Measurements from ENCODE around the gene LHFPL6.

The LHFPL6 gene

GRCh38 chr13:39526499-39526898 lies 76.5 kb downstream of the LHFPL6 start:
- no peak for DNase-seq (ENCODE audit: low read depth)
- no peak overlapping the region for H3K4me3 ChIP-seq (ENCODE audit: low read depth, low read length)

- no peak for DNase-seq (ENCODE audit: low read depth)
- no peak overlapping the region for H3K4me3 ChIP-seq (ENCODE audit: low read depth, low read length)
Observed at GRCh38 chr13:39525506-39525905, 77.5 kb downstream of the LHFPL6 start.

GRCh38 chr13:39524795-39525194 lies 78.2 kb downstream of the LHFPL6 start:
- no peak for DNase-seq (ENCODE audit: low read depth)

DNA sequence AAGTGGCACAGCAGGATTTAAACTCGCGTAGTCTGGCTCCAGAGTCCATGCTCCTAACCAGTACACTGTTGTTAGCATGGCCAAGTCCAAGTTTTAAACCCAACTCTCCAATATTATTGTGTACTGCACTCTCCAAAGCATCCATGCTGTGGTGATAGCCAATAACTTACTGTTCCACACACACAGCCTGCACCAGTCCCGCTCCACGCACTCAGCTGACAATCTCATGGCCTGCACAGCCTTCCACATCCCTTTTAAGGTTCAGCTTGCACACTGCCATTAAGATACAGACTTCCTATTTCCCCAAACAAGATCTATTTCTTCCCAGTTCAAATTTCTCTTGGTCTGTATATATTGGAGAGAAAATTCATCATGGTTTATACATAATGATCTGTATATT lies 80.7 kb downstream of the LHFPL6 start:
- DNase-seq (ENCODE audit: low read depth): no peak
- H3K4me3 ChIP-seq (ENCODE audit: low read depth, low read length): no peak overlapping the region

More at GRCh38 chr13:39524795-39525194, 78.2 kb downstream of the LHFPL6 start:
- no peak overlapping the region for H3K4me3 ChIP-seq (ENCODE audit: low read depth, low read length)

DNA sequence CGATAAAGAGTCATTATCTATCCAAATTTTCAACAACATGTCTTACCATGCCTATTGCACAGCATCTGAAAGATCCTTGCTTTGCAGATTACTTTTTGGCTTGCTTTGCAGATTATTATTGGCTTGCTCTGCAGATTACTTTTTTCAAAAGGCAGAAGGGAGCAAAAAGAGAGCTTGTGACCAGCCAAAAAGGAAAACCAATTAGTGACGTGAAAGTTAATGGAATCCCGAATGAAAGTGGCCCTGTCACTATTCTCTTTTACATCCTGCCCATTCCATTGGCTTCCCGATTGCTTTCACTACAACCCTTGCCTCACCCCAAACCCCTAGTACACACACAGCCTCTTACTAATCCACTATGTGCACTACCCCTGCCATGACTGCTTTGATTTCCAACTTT lies 81.3 kb downstream of the LHFPL6 start:
- DNase-seq (ENCODE audit: low read depth): no peak
- no peak overlapping the region for H3K4me3 ChIP-seq (ENCODE audit: low read depth, low read length)

GRCh38 chr13:39516096-39516495 lies 86.9 kb downstream of the LHFPL6 start:
- no peak overlapping the region for H3K4me3 ChIP-seq (ENCODE audit: low read depth, low read length)
- DNase-seq (ENCODE audit: low read depth): no peak

GRCh38 chr13:39515224-39515714 lies 87.7 kb downstream of the LHFPL6 start:
- DNase-seq (ENCODE audit: low read depth): no peak
- no peak overlapping the region for H3K4me3 ChIP-seq (ENCODE audit: low read depth, low read length)

- no peak overlapping the region for H3K4me3 ChIP-seq (ENCODE audit: low read depth, low read length)
- DNase-seq (ENCODE audit: low read depth): no peak
Observed at GRCh38 chr13:39512687-39513086, 90.3 kb downstream of the LHFPL6 start.

- DNase-seq (ENCODE audit: low read depth): no peak
- no peak overlapping the region for H3K4me3 ChIP-seq (ENCODE audit: low read depth, low read length)
Observed at GRCh38 chr13:39510316-39510695, 92.7 kb downstream of the LHFPL6 start.

DNA sequence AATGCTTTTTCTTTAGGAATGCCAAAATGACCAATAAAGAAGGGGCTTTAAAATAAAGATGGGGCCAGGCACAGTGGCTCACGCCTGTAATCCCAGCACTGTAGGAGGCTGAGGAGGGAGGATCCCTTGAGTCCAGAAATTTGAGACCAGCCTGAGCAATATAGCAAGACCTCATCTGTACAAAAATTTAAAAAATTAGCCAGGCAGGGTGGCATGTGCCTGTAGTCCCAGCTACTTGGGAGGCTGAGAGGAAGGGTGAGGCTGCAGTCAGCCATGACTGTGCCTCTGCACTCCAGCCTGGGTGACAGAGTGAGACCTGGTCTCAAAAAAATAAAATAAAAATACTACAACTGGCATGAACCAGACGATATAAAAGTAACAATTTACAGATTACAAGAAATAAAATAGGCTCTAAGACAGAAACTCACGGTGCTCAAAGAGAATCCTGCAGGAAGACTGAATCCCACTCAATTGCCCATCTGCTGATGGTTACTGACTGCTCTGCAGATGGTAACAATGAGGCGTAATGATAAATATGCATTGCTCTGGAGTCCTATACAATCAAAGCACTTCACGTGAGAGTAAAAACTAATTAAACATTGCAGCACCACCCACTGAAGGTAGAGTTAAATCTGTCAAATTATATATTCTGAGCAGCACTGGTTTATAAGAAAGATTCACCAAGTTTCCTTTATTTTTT lies 93.2 kb downstream of the LHFPL6 start:
- DNase-seq (ENCODE audit: low read depth): no peak
- no peak overlapping the region for H3K4me3 ChIP-seq (ENCODE audit: low read depth, low read length)

GRCh38 chr13:39506559-39507390 lies 96.2 kb downstream of the LHFPL6 start:
- H3K4me3 ChIP-seq (ENCODE audit: low read depth, low read length): no peak overlapping the region
- no peak for DNase-seq (ENCODE audit: low read depth)

DNA sequence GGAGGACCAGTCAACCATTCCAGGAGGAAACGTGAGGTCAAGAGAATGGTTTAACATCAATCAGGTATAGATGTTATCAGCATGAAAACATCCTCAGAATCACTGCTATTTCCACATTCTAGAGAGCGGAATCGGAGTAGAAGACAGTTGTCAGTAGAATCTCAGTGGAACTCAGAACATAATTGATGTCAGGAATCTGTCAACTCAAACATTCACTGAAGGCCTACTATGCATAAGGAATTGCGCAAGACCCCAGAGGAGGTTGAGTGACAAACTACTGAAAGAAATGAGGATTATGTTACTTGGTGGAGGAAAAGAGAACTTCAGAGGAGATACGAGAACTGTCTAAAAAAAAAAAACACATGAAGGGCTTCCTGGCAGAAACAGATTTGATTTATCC lies 97.8 kb downstream of the LHFPL6 start:
- no peak overlapping the region for H3K4me3 ChIP-seq (ENCODE audit: low read depth, low read length)
- DNase-seq (ENCODE audit: low read depth): no peak

DNA sequence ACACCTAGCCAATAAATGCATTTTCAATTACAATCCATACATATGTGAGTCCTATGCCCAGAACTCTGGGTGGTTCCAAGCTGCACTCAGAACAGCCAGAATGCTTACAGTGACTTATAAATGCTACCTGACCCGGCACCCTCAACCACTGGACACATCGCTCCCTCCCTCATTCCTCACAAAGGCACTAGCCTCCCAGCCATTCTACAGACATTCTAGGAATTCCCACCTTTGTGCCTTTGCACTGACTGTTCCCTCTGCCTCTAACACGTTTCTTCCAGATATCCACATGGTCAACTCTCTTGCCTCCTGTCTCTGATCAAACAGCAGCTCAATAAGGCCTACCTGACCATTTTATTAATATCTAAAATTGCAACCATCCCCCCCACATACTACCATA lies 99.9 kb downstream of the LHFPL6 start:
- no peak for DNase-seq (ENCODE audit: low read depth)
- H3K4me3 ChIP-seq (ENCODE audit: low read depth, low read length): no peak overlapping the region

GRCh38 chr13:39501702-39502324 lies 101.2 kb downstream of the LHFPL6 start:
- H3K4me3 ChIP-seq (ENCODE audit: low read depth, low read length): no peak overlapping the region

GRCh38 chr13:39499604-39500003 lies 103.4 kb downstream of the LHFPL6 start:
- DNase-seq (ENCODE audit: low read depth): no peak
- no peak overlapping the region for H3K4me3 ChIP-seq (ENCODE audit: low read depth, low read length)

More at GRCh38 chr13:39501702-39502324, 101.2 kb downstream of the LHFPL6 start:
- DNase-seq (ENCODE audit: low read depth): no peak

- DNase-seq (ENCODE audit: low read depth): no peak
- no peak overlapping the region for H3K4me3 ChIP-seq (ENCODE audit: low read depth, low read length)
Observed at GRCh38 chr13:39498471-39499114, 104.4 kb downstream of the LHFPL6 start.

DNA sequence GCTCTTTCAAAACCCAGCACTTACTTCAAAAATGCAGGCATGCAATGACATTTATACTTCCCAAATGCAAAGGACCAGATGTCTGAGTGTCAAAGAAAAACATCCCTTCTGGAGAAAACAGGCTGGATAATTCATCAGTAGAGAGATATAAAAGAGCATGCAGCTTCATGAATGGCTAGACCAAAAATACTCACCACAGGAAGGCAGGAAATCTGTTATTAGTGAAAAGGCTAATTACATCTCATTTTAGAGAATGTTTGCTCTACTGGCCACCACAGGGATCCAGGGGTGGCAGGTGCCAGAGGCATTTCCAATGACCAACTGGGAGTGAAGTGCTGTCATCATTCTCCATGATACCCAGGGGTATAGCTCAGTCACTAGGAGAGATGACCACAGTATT lies 106.5 kb downstream of the LHFPL6 start:
- H3K4me3 ChIP-seq (ENCODE audit: low read depth, low read length): no peak overlapping the region
- no peak for DNase-seq (ENCODE audit: low read depth)

DNA sequence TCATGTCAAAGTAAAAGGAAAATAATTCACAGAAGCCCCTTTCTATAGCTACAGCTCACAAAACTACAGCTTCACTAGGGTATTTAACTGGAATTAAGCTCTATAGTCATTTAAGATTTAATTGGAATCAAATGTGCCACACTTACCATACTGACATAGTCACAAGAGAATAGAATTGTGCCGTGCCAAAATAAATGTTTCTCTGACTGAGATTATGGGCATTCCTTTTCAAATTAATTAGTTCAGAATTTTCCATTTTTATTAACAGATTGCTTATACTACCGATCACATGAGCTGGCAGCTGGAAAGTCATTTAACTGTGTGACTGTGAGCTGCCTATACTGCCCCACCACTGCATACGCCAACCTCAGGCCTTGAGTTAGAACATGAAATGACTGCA lies 108.4 kb downstream of the LHFPL6 start:
- DNase-seq (ENCODE audit: low read depth): no peak
- no peak overlapping the region for H3K4me3 ChIP-seq (ENCODE audit: low read depth, low read length)

DNA sequence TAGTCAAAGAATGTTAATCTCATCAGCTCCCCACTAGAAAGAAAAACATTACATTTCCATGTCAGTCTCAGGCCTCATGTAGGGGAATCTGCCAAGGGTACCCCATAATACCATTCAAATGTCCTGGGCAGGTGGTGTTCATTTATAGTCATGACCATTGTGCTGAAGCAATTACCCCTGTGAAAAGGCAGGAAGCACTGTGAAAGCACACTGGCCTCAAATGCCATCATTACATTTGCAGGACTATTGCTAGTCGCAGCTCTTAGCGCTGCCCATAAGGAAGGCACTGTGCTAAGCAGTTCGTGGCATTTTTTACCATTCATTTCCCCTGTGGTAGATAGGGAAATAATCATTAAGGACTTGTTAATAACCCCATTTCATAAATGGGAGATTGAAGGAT lies 109.0 kb downstream of the LHFPL6 start:
- H3K4me3 ChIP-seq (ENCODE audit: low read depth, low read length): no peak overlapping the region

GRCh38 chr13:39490136-39490535 lies 112.9 kb downstream of the LHFPL6 start:
- no peak for DNase-seq (ENCODE audit: low read depth)
- no peak overlapping the region for H3K4me3 ChIP-seq (ENCODE audit: low read depth, low read length)

More for the DNA sequence above, 109.0 kb downstream of the LHFPL6 start:
- no peak for DNase-seq (ENCODE audit: low read depth)

Measured in skeletal muscle cell (primary cell).